HG03159 (cell line): ENCODE results near the gene CERS6.

ENCODE experiments used
- ATAC-seq: cut with Tn5 transposase; IDR thresholded peaks from one replicate; pipeline ENCODE4 v1.9.1; 2021; ENCODE audit warnings: mild to moderate bottlenecking, moderate library complexity; ENCODE audit not compliant: unreplicated experiment

The CERS6 gene

DNA sequence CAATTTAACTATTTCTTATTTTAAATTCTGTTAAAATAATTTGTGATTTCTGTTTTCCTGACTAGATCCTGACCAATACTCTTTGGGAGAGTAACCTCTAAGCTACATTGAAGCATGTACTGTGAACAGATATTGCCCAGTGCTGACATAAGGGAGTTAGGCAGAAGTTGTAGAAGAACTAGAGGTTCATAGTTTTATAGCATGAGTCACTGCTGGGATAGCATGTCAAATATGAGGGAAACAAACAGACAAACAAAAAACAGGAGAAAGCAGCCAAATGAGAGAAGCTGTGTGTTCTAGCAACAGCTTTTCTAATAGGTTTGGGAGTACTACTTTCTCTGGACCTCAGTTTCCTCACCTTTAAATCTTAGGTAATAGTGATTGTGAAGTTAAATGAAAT is 72.4 kb downstream of the CERS6 start:
- no peak for ATAC-seq

DNA sequence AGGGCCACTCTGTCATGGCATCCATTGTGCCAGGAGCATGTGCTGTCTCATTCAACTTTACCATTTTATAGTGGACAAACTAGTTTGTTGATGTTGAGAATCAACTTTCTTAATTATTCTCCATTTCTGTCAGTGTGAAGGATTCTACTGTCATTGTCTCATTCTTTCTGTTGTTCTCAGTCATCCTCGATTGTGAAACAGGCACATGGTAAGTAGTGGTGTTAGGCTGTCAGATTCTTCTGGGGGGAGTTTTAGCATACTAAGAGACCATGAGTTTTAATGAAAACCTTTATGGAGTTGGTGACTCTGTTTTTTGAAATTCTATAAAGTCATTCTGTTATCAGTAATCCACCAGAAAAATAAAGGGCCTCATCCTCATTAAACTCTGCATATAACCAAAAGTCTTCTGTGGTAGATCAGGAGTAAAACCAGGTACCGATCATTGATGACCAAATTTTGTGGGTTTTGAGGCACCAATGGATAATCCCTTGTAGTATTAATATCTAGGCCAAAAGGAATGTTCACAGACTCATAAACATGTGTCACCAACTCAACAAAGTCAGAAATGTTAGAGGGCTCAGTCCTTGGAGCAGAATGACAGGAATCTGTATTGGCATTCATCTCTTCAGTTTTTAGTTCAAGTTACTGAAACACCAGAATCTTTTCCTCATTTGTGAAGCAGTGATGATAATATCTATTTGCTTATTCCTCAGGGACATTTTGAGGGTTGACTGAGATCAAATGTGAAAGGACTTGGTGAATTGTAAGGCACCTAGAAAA is 73.2 kb downstream of the CERS6 start:
- ATAC-seq = no peak

DNA sequence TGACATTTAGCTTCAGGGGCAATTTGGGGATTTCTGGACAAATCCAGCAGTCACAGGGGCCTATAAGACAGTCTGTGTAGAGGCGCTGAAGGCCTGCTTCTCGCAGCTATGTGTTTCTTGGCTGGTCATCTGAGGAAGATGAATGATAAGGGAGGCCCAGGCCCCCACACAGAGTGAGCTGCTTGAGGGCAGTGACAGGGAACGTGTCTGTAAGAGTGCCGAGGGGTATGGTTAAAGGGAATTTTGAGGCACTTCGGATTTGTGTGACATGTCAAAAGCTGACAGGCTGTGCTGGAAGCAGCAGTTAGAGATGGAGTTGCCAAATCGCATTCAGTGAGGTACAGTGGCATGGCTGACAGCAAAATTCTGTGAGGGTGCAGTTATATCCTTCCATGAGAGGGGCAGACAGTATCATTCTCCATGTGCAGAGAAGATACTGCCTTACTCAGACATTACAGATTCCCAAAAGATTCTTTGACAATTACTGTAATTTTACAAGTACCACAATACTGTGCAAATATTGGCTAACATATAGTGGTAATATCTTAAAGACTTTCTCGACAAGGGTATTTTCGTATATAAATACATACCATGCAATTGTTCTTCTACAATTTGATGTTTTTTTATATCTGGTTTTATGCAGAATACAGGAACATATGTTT is 74.0 kb downstream of the CERS6 start:
- no peak for ATAC-seq

DNA sequence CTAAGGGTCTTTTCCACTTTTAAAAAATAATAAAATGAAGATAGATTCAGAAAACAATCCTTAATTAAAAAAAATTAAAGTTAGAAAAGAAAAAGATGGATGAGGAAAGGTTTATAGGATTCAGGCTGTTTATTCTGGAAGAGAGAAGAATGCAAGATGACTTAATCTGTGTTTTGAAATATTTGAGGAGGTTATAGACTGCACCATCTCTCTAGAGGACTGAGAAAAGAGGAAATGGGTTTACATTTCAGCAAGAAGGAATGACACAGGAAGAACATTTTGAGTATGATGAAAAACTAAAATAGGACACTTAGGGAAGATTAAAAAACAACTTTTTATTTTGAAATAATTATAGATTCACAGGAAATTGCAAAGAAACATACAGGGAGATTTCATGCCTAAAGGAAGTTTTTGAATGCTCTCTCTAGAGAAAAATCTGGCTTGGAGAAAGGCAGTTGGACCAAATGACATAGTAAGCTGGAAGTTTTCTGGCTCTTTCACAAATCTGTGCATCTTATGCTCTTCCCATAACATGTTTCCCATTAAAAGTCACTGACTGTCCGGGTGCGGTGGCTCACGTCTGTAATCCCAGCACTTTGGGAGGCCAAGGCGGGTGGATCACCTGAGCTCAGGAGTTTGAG is 75.0 kb downstream of the CERS6 start:
- ATAC-seq = no peak

DNA sequence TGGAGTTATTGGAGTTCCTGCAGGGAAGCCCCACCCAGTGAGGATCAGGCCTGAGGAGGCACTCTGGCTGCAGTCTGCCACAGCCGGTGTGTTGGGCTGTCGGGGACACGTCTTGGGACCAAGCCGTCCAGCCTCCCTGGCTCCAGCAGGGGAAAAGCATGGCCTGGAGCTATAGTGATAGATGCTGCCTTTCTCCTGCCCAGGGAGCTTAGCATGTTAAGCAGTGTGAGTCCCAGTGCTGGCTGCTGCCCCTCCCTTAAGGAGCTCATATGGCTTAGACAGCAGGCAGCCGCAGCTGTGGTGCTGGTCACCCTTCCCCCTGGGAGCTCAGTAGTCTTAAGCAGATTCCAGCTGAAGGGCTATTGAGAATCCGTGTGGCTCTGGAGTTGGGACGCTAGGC is 78.9 kb downstream of the CERS6 start:
- ATAC-seq = no peak

DNA sequence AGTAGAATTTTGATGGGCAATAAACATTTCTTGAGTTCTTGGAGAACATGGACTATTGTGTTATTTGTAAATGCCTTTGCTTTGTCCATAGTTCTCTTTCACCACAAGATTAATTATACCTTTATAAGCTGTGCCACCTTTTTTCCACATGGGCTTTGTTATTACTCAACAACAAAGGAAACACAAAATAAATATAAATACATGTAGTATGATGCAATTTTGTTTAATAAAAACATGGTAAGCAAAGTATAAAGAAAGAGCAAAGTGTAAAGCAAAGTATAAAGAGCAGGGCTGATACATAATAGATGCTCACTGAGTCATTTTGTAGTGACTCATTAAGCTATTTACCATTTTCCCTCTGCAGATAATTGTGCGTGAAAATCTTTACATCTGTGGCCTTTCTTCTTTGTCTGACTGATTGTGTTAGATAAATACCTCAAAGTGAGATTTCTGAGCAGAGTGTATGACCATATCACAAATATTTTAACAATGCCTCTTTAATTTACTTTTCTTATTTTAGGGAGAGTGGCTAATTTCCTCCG is 80.9 kb downstream of the CERS6 start:
- no peak for ATAC-seq

DNA sequence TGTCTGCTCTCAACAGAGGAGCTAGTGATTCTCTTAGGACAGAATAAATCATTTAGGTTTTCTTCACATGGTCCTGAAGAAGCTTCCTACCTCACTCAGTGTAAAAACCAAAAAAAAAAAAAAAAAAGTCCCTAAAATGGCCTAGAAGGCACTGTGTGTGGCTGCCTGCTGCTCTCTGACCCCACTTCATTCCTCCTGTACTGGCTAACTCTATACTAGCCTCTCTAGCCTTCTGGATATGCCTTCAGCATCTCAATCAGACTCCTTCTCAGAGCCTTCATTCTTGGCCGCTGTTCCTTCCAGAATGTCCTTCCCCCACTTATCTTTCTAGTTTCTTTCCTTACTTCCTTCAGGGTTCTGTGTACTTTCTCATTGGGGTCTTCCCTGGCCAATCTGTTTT is 82.1 kb downstream of the CERS6 start:
- ATAC-seq = no peak

DNA sequence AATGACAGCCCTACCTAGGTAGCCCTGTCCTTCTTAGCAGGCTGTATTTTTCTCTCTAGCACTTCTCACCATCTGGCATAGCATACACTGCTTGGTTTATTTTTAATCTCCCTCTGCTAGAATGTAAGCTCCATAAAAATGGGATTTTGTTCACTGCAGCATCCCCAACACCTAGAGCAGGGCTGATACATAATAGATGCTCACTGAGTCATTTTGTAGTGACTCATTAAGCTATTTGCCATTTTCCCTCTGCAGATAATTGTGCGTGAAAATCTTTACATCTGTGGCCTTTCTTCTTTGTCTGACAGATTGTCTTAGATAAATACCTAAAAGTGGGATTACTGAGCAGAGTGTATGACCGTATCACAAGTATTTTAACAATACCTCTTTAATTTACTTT is 82.5 kb downstream of the CERS6 start:
- no peak for ATAC-seq

DNA sequence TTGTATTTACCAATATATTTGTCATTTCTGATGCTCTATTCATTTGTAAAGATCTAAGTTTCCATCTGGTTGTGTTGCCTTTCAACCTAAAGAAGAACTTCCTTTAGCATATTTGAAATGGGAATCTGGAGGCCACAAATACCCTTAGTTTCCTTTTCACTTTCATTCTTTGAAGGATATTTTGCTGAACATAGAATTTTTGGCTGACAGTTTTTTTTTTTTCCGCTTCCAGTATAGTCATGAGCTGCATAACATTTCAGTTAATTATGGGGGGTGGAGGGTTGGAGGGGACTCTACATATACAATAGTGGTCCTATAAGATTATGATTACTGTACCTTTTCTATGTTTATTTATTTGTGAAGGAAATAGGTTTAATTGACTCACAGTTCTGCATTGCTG is 83.9 kb downstream of the CERS6 start:
- ATAC-seq = no peak

DNA sequence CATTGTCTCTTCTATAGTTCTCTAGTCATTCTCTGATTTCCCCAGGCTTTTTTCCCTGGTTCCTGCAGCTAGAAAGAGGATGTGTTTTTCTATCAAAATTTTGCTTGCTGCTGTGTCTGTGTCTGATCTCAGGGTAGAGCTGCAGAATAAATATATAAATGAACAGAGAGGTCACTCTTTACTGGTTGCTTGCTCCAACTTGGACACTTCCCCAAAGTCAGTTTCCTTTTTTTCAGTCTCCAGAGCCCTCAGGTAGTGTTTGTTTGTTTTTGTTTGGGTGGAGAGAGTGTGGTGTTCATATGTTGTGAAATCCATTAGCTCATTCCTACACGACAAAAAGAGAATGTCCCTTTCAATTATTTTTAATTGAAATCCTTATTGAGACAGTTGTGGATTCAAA is 85.8 kb downstream of the CERS6 start:
- ATAC-seq = no peak

DNA sequence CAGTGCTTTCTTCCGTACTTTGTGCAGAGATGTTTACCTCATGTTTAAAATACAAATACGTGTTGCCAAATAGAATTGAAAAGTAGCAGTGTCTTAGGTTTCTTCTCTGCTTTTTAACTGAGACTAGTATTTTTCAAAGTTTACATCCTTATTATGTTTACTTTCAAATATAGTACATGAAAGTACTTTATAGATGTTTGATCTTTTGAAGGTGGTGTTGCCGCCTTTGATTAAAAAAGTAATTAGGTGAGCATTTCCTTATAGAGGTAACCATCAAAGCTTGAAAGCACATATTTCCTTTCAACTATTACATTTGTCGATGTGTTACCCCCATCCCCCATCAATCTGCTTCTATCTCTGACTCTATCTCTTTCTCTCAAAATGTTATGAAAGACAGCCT is 87.0 kb downstream of the CERS6 start:
- ATAC-seq = no peak

DNA sequence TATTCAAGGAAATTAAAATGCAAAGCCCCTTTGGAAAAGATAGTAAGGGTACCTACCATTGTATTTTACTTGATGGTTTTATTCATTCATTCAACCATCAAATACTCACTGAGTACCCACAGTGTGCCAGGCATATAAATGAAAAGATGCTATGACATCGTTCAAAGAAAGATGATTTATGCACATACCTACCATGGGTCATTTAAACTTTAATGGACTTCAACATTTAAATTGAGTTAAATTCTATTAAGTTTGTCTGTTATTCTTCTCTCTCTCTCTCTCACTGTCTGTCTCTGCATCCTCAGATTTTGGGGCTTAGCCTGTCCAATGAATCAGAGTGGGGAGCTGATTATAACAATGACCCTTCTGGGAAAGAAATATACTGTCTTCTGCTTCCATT is 87.9 kb downstream of the CERS6 start:
- ATAC-seq = no peak

DNA sequence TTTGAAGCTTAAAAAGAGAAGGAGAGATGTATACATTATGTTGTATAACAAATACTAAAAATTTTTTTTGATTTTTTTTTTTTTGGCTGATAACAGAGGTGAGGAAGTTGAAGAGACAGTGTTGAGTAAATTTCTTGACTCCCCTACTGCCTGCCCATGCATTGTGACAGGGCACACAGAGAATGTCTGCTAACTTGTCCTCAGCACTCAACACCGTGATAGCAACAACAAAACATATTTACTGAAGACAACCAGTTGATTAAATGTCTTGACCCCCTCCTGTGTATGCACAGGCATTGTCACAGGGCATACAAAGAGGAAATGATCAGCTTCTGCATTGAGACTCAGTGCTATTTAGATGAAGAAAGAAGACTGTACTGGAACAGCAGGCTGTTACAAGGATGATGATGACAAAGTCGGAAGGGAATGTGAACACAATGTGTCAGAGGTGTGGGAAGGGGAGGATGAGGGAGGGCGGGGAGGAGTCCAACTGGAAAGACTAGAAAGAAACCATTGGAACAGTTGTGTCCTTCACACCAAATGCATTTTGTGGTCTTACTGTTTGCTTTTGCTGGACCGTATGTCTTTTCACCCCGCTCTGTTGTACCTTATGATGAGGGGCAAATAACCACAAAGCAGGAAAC is 89.5 kb downstream of the CERS6 start:
- no peak for ATAC-seq

DNA sequence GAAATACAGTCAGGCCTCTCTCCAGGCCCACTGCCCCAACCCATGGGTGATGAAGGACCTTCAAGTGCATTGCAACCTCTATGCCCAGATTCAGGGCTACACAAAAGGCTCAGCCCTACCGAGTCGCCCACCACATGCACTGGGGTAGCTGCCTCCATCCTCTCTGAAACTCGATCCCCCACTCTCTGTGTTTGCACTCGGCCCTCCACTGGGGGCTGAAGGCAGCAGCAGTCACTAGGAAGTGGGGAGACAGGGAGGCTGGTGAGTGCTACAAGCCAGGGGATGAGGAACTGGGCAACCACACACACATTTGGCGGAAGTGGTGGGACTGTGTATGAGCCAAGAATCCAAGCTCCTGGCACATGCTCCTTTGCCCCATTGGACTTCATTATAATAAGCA is 94.6 kb downstream of the CERS6 start:
- ATAC-seq = no peak

DNA sequence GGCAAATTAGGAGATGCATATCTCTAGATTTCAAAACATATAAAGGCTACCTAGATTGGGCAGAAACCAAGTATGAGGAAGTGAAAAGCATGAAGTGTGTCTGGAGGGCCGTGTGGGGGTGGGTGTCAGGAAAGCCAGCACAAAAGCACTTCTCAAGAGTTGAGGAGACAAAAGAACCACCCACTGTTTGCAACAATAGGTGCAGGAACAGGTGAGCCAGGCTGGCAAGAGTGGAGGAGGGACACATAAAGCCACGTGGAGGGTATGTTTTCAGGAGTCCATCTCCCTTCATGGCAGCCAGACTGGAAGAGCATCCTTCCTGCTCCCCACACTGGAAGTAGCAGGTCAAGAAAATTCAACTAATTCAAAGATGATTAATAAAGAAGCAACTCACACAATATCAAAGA is 96.4 kb downstream of the CERS6 start:
- peak; percentile 97 for ATAC-seq

DNA sequence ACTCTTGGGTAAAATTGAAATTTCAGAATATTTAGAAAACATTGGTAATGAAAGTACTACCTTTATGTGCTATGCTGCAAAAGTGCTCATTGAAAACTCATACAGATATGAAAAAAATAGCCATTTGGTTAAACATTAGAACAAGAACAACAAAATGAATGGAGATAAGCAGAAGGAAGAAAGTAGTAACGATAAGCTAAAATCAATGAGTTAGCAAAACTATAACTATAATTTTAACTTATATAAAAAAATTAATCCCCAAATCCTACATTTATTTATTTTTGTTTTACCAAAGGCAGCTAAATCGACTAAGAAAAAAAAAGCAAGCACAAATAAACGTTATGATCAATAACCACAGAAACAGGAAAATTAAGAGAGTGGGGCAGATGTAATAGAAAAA is 99.2 kb downstream of the CERS6 start:
- ATAC-seq = no peak

DNA sequence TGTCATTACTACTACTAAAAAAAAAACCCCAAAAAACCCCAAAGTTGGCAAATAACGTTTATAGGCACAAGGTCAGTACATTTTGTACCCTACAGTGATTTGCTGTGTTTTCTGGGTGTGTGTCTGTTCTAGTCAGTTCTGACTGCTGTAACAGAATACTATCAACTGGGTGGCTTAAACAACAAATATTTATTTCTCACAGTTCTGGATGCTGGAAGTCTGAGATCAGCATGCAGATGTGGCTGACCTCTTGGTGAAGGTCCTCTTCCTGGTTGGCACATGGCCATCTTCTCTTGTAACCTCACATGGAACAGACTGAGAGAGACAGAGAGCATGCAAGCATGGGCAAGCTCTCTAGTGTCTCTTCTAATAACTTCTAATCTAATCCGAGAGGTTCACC is 103.1 kb downstream of the CERS6 start:
- ATAC-seq = no peak

DNA sequence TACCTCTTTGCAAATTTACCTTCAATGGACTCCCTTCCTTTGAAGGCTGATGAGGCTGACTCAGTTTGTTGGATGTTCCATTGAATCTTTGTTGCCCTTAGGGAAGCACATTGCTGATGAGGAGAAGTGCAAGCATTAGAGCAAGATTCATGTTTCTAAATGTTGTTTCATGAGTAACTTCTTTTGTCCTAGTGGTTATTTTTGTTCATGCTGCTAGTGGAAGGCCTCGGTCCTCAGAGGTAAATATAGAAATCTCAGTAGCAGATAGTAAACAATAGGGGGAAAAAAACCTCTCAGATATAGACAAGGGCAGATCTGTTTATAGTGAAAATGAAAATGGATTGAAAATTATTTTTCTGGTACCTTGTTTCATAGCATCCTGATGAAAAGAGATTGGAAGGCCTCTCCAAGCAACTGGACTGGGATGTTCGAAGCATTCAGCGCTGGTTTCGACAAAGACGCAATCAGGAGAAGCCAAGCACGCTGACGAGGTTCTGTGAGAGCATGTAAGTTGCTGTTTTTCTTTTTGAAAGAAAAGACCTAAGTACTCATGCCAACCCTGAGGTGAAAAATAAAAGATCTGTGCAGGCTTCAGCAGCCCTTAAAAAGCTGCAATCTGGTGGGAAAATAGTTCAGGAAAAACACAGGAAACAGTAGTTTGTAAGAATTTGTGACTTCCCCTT is 104.9 kb downstream of the CERS6 start:
- no peak for ATAC-seq

DNA sequence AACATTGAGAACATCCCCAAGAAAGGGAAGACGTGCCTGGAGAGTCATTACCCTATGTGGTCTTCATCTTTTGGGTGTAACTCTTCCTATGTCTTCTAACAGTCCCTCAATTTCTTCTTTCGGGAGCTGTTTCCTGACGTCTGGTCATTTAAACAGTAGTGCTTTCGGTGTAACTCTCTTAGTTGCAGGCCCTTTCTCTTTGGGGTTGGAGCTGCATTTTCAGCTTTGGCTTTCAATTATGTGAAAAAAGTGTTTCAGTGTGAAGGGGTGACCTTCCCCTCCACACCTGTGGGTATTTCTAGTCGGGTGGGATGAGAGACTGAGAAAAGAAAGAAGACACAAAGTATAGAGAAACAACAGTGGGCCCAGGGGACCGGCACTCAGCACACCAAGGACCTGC is 105.9 kb downstream of the CERS6 start:
- no peak for ATAC-seq

DNA sequence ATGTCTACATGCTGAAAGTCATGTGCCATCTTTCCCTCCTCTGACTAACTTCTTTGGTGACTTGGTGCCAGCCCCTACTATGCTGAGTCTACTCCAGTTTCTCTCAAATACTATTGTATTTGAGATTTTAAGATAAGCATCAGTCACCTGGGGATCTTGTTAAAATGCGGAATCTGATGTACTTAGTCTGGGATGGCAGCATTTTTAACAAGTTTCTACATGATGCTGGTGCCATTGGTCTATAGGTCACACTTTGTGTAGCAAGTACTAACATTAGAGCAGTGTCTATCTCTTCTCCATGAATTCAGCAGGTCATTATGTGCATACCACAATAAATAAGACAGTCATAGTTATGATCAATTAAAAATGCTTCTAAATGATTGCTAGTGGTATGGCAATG is 106.9 kb downstream of the CERS6 start:
- no peak for ATAC-seq

DNA sequence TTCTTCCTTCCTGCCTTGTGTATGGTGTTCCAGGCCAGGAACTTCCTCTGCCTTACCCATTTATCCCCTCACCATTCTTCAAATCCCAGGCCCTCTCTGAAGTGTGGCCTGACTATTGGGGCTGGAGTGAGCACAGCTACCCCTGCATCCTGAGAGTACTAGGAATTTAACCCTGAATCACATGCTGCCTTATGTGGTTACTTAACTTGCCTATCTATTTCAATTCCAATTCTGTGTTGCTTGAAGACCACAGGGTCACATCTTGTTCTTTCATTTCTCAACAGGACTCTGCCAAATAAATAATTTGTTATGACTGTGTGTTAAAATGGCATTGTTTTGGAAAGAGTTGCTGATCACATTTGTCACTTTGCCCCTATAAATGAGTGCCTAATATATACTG is 108.6 kb downstream of the CERS6 start:
- no peak for ATAC-seq
